HG02763 (cell line): ENCODE data around the gene SAP130.
A peak's percentile ranks its signal among the peaks of the same experiment; 100 is the strongest.

Experiments
- ATAC-seq: cut with Tn5 transposase; IDR thresholded peaks from one replicate; pipeline ENCODE4 v1.9.1; 2021; ENCODE audit warnings: mild to moderate bottlenecking, moderate library complexity; ENCODE audit not compliant: unreplicated experiment

The SAP130 gene

DNA sequence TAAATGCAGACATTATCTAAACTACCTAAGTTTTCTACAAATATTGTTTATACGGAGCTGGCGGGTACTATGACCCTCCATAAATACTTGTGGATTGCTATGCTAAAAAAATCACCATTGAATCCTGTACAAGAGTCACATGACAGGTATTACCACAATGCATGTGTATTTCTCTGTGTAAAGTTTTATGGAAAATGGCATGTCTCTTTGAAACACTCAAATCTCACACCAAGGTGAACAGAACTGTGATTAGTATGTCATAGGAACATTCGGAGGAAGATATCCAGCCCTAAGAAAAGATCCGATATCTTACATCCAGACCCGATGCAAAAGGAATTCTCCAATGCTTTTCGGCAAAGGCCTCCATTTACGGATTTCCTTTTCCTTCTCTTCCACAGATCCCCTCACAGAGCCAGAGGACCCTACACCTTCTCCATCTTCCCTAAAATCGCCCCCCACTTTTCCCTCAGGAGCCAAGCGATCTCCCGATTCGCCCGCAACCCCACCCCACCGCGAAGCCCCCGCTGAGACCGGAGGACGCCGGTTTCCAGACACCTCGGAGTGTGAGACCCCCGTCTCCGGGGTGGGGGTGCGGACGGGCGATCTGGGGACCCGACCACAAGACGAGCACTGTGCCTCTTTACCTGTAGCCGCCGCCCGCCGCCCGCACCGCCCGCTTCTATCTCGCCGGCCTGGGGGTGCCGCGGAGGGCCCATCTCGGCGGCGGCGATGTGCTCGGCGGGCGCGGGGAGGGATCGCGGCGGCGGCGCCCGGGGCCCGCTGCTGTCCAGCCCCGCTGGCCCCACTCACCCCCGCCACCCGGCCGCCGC, 1.2 kb downstream of the SAP130 start:
- ATAC-seq: peak; percentile 2

DNA sequence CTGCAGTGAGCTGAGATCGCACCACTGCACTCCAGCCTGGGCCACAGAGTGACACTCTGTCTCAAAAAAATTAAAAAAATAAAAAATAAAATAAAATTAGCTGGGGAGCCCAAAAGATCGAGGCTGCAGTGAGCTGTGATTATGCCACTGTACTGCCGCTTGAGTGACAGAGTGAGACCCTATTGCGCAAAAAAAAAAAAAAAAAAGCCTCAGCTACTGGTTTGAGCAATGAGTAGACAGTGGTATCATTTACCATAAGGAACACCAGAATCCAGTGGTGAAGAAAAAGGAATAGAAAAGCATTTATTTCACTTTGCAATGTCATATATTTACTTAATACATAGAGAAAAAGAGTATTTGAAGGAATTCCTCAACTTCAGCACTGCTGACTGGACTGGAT, 3.0 kb downstream of the SAP130 start:
- no peak for ATAC-seq

DNA sequence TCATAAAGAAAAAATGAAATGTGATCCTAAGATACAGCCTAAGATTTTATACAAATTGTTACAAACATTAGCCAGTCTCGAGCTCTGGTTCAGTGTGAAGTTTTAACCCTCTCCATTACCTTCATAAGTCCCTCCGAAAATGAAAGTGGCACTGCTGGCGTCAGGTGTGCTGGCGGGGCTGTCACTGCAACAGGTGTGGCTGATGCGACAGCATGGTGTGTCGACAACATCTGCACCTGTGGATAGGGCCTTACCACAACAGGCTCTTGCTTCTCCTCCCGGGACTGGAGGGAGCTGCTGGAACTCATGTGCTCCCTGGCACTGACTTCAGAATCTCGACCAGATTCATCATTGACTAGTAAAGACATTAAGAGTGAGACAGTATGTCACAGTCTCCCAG, 10.3 kb downstream of the SAP130 start:
- no peak for ATAC-seq

DNA sequence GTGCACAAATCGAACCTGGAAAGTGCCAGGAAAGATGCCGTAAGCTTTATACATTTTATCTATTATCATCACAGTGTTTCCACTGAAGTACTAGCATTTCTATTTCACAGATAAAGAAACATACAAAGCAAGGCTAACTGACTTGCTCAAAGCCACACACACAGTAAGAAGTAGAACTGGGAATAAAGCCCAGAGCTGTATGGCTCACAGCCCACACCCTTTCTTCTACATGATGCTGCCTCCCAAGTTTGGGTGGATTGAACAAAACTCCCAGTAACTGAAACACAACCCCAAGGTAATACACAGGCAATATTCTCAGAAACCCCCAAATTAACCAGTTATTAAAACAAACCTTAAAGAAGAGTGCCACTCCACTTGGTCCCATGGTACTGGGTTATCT, 11.2 kb downstream of the SAP130 start:
- ATAC-seq: no peak

DNA sequence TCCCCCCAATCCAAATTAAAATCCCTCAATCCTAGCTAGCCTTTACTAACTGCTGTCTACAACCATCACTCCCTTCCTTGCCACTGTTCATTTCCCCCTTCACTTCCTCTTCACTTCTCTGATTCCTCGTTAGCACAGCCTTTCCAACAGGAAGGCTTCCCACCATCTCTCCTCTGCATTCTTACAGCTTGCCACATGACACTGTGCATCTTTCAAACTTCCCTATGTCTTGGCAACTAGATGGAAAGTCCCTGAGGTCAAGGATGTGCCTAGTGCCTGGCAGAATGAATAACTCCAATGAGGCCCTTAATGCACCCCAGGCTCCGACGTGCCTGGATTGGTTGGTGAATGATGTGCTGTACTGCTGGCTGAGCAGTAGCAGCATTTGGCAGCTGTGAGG, 15.2 kb downstream of the SAP130 start:
- no peak for ATAC-seq

DNA sequence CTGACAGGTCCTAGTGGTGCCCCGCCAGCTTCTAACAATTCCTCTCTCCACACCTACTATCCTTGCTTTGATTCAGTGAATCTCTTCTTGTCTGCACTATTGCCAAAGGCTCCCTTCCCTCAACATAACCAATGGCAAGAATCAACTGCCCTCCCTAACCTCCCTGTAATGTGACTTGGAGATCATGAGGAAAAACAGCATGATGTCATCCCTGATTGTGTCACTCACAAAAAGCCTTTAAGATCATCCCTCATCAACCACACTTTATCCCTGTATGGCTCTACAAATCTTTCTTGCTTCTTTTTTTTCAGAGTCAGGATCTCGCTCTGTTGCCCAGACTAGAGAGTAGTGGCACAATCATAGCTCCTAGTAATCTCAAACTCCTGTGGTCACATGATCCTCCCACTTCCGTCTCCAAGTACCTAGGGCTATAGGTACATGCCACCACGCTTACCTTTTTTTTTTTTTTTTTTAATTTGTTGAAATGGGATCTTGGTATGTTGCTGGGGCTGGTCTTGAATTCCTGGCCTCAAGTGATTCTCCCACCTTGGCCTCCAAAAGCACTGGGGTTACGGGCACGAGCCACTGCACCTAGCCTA, 19.7 kb downstream of the SAP130 start:
- no peak for ATAC-seq

DNA sequence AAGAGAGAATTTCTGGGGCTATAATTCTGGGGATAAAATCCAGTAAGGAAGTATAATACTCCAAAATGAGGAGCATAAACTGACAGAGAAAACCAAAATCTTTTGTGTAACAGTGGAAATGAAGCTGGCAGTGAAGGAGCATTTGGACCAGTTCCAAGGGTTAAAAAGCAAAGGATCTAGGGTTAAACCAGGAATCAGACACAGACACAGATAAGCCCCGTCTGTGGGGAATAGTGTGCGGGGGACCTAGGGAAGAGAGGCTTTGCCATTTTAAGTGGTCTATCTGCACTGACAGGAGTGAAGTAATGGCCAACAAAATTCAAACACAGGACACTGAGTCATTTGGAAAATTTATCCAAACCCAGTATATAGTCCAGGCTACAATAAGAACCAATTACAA, 23.4 kb downstream of the SAP130 start:
- ATAC-seq: no peak

DNA sequence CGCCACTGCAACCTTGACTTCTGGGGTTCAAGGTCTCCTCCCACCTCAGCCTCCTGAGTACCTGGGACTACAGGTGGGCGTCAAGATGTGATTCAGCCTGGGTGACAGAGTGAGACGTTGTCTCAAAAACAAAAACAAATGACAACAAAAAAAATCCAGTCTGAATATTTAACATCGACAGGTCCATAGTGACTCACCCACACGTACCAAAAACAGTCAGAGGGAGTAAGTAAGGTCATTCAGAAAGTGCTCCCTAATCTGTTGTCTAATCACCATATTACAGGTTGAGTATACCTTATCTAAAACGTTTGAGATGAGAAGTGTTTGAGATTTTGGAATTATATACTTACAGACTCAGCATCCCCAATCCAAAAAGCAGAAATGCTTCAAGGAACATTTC, 24.4 kb downstream of the SAP130 start:
- ATAC-seq: no peak

DNA sequence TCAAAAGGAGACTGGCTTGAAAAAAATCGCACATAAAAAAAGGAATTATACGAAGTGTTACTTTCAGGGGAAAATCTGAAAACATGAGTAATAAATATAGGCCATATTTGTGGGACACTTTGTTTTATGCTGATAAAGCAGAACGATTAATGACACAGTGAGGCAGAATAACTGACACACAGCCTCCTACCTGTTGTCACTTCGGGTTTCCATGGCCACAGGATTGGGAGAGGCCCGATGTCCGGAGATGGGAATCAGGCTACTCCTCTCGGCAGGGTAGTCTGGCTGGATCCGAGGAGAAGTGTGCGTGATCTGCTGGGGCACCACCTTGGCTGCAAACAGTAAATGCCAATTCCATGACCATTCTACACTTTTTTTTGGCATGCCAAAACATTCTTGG, 31.7 kb downstream of the SAP130 start:
- no peak for ATAC-seq

DNA sequence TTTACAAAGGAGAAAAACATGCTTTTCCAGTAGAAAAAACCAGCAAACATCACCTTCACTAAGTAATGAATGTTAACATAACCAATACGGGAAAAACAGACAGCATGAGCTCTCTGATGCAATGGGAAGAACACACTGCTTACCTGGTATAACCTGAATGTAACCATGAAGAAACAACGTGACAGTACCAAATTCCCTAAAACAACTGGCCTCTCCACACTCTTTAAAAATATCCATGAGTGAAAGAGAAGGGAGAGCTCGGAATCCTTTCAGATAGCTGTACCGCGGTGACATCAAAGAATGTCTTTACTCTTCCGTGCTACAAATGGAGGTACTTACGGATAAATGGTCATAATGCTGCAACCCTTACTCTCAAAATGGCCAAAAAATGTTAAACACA, 32.1 kb downstream of the SAP130 start:
- no peak for ATAC-seq

DNA sequence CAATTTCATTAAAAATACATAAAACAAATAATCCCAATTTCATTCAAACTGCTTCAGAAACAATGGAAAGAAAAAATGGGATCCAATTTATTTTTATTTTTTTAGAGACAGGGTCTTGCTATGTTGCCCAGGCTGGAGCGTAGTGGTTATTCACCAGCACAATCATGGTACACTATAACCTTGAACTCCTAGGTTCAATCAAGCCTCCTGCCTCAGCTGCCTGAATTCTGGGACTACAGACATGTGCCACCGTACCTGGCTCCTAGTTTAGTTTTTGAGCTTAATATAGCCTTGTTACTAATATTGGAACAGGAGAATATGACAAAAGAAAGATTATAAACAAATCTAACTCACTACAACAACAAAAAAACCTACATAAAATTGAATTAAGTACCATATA, 34.2 kb downstream of the SAP130 start:
- no peak for ATAC-seq

DNA sequence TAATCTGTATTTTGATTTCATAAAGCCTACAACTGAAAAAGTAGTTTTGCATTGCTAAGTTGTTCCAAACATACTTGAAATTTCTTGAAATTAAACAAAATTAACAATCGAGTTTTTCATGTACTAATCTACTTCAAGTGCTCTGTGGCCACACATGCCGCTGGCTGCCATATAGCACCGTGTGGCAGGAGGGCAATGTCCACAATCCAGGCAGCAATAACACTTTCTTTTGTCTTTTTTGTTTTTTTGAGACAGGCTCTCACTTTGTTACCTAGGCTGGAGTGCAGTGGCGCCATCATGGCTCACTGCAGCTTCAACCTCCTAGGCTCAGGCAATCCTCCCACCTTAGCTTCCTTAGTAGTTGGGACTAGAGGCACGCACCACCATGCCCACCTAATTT, 36.1 kb downstream of the SAP130 start:
- ATAC-seq: no peak

DNA sequence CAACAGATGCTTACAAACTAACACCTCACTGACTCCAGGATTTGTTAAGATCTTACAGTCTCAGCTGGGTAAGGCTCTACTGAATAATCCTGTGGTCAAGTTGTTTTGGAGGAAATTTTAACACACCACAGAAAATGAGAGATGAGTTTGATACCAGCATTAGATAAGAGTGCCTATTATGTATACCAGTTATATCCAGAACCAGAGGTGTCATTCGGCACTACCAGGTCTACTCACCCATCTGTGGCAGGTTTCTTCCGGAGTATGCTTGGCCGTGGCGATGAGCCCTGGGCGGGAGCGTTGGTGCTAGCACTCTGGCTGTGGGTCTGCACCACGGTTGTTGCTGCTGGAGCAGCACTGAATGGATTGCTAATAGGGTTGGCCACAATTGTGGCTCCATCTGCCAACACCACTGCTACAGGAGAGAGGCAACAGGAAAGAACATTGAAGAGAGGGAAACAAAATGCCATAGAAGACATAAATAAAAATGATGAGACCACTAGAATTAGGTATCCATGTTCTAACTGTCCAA, 41.2 kb downstream of the SAP130 start:
- ATAC-seq: no peak

DNA sequence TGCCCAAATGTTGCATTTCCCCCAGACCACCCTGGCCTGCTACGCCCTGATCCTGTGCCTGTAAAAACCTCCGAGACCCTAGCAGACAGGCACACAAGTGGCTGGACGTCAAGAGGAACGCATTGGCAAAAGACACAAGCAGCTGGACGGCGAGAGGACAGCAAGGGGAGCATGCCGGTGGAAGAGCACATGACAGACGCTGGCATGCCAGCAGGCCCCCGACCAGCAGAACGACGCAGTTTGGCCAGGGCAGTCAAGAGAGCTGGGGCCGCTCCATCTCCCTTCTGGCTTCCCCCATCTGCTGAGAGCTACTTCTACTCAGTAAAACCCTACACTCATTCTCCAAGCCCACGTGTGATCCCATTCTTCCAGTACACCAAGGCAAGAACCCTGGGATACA, 42.1 kb downstream of the SAP130 start:
- ATAC-seq: no peak

DNA sequence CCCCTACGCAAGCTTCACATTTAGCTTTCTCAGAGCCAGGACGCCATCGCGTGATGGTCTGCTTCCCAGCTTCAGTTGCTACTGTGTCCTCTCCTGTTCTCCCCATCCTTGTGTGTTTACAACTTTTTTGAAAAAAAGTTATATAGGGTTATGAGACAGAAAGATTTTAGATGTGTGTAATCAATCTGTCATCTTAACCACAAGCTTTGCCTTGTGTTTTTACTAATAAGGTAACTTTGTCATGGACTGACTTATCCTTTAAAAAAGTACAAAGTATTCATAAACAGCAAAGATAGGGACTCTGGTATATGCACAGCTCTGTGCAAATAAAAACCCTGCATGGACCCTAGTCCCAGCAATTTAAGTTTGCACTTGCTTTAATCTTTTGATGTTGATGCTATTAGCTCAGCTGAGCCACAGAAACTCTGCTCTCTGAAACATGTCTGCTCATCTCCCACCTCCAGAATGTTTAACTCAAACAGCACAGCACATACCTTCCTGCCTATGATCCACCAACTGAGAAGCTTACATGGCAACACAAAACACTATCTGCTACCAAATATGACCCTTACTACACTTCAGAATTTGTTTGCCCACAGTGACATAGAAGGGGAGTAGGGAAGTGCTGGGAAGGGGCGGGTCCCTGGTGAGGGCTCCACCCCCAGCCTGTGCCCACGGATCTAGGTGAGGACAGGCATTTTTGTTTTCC, 42.7 kb downstream of the SAP130 start:
- no peak for ATAC-seq

DNA sequence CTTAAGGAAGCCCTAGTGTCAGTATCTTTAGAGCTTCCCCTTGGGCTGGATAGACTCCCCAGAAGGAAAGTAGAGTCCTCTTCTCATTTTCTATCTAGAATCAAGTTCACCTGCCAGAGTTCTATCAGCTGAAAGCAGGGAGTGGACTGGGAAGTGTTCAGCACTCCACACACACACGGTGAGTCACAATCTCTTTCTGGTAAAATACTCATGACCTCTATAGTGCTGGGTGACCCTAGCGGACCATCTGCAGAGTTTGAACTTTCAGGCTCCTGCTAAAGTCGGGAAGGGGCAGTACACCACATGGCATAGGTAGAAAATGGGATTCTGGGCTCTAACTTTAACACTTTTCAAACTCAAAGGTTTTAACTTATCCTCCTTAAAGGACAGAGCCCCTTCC, 43.3 kb downstream of the SAP130 start:
- no peak for ATAC-seq

DNA sequence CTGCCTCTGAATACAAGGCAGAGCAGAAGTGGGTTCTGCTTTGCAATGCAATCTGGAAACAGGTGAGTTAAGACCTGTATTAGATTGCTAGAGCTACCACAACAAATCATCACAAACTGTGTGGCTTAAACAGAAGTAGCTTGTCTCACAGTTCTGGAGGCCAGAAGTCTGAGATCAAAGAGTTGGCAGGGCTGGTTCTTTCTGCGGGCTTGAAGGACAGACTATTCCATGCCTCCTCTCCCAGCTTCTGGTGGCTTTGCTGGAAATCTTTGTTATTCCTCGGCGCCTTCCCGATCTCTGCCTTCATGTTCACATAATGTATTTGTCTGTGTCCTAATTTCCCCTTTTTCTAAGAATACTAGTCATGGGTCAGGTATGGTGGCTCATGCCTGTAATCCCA, 58.4 kb downstream of the SAP130 start:
- ATAC-seq: no peak

DNA sequence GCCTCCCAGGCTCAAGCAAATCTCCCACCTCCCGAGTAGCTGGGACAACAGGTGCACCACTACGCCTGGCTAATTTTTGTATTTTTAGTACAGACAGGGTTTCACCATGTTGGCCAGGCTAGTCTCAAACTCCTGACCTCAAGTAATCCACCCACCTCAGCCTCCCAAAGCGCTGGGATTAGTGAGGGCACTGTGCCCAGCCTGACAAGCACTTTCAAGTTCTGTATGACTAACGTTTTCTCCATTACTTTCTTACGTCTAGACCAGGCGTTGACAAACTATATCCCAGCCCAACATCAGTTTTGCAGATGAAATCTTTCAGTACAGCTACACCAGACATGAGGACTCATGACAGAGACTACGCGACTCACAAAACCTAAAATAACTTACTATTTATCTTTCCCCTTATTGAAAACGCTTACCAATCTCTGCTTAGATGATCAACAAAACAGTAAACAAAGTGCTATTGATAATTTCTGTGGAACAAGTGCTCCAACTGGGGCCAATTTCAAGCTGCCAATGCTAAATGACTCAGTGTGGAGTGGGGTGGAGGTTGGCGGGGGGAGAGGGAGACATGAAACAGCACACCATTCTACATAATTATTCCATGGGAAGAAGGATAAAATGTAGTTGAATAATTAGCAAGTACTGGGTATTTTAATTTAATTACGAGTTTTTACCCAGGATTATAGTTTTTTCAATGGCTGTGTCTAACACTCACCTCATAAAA, 59.1 kb downstream of the SAP130 start:
- ATAC-seq: no peak

DNA sequence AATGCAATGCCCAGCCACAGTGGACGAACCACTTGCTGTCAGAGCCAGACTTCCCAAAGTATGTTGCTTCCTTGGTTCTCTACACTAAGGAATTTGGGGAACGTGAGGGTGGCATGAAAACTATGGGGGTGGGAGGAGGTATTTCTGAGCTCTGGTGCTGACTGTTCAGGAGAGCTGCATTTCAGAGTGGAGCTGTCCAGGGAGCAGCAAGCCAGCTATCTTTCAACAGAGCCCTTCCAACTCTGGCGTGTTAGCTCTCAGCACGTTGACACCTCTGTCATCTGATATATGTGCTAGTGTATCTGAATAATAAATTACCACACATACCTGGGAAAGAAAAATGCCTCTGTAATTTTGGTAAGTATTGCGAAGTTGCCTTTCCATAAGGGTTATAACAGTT, 66.1 kb downstream of the SAP130 start:
- ATAC-seq: no peak

DNA sequence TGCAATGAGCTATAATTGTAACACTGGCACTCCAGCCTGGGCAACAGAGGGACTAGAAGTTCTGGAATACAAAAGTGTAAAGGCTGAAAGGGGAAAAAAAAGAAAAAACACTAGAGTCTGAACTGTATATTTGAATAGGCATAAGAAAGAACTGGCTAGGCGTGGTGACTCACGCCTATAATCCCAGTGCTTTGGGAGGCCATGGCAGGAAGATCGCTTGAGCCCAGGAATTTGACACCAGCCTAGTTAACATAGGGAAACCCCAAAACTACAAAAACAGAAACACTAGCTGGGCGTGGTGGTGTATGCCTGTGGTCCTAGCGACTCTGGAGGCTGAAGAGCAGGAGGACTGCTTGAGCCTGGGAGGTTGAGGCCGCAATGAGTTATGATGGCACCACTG, 70.6 kb downstream of the SAP130 start:
- no peak for ATAC-seq

DNA sequence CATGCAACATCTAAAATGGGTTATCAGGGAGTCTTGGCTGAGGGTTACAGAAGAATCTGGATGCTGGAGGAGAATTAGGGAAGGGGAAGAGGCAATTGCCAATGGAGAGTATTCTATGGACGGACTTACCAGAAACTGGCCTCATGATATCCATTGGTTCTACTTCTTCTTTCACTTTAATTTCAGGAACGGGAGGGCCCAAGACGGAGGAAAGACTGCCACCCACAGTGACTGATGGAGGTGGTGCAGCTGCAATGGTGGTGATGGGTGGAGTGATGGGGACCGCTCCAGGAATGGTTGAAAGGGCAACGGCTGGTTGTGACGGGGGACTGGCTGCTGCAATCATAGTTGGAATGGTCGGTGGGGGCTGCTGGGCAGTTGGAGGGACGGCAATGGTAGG, 73.0 kb downstream of the SAP130 start:
- ATAC-seq: no peak
